NOMO-1 treated with DMSO at 0.1 percent for 48 hours (cell line): Measurements from ENCODE around the gene COPS6.
A peak's percentile ranks its signal among the peaks of the same experiment; 100 is the strongest.

ENCODE experiments used
- DNase-seq: peaks from one replicate; lab custom pipeline; 2025; ENCODE audit not compliant: unreplicated experiment; lab: John Stamatoyannopoulos, UW

COPS6 gene

DNA sequence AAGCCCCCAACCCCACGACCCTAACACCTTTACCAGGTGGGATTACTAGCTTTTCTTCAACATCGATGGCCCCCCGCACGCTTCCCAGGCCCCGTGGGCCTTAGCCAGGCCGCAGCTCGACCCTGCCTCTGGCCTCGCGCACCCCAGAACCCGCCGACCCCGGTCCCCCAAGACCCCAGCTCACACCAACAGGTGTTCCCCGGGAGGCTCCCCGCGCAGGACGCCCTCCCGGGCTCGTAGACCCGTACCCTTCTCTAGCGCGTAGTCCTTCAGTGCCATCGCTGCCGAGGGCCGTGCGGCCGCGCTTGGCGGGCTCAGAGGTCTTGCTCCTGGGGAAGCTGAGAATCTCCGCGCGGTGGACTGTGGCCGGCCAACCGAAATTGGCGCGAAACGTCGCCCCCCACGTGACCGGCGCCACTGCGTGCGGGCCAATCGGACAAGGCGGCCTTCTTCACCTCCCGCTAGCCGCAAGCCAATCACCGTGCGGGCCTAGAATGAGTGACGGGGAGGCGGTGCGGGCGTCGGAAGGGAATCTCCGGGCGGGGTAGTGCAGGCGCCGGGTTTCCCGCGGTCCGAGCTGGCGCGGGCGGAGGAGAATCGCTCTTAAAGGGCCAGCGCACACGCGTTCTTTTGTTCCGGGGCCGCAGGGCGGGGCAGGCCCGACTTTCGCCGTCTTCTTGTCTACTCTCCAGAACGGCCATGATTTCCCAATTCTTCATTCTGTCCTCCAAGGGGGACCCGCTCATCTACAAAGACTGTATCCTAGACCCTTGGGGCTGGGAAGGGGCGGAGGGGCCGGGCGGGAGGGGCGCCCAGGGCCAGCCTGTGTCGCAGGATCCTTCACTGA lies 12.5 kb downstream of the COPS6 start, which contains the start of the genes AP4M1 and MCM7:
Gene AP4M1, plus strand, starts transcription at position 628 of the 847 bp plus-strand sequence. Its CDS starts 72 bp downstream, at position 700.
Gene MCM7, minus strand, starts transcription at position 382 of the 847 bp plus-strand sequence. Its CDS starts 103 bp downstream, at position 279.
- peak; percentile 100 for DNase-seq

GRCh38 chr7:100102950-100103840 lies 14.4 kb downstream of the COPS6 start:
- DNase-seq = no peak

- no peak for DNase-seq
Observed at GRCh38 chr7:100105534-100105933, 16.8 kb downstream of the COPS6 start.

DNA sequence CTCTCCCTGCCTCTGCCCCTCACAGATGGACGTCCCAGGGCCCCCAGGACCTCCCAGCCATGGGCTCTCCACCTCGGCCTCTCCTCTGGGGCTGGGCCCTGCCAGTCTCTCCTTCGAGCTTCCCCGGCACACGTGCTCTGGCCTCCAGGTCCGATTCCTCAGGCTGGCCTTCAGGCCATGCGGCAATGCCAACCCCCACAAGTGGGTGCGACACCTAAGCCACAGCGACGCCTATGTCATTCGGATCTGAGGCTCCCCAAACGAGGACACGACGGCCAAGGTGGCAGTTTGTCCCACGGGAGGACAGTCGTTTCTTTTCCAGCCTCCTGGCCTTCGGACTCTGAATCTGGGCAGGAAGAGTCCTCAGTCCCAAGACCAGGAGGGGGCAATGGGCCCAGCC lies 17.9 kb downstream of the COPS6 start:
- no peak for DNase-seq

DNA sequence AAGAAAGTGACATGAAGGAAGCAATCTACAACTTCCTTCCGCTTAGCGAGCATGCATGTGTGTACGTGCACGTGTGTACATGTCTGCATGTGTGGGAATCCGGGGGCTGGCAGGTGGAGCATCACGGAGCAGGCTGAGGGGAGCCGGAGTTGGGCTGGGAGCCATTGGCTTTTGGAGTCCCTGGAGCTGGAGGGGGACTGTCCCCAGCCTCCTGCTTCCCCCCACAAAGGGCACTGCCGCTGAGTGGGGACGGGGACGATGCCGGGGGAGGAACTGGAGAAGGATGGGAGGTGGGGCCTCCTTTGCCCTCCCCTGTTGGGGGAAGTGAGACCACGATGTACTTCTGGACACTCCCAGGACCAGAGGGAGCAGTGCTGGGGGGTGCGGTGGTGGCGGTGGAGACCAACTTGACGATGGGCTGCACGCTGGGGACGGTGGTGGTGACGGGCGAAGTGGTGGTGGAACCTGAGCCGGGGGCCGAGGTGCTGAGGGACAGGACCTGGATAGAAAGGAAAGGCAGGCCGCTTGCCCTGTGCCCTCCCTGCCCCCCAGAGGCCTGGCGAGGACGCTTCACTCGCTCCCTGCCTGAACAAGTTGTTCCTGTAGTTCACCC lies 18.5 kb downstream of the COPS6 start:
- no peak for DNase-seq

DNA sequence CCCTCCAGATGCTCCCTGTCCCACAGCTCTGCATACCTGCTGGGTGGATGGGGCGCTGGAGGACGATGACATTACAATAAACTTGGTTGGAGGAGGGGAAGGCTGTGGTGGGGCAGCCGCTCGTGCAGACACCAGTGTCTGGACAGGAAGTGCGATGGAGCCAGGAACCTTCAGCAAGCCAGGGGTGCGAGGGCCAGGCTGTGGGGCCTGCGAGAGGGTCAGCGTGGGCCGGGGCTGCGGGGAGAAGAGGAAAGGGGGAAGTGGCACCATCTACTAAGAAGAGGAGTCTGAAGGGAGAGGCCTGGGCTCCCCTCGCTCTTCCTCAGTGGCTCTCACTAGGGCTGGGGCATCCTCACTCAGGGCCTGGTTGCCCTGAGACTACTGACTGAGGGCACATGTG lies 19.1 kb downstream of the COPS6 start:
- DNase-seq = no peak

GRCh38 chr7:100109521-100110163 lies 20.9 kb downstream of the COPS6 start:
- DNase-seq = no peak

GRCh38 chr7:100111156-100111555 lies 22.4 kb downstream of the COPS6 start:
- DNase-seq = no peak

GRCh38 chr7:100111914-100112313 lies 23.1 kb downstream of the COPS6 start:
- no peak for DNase-seq

- DNase-seq = no peak
Observed at GRCh38 chr7:100115026-100115425, 26.3 kb downstream of the COPS6 start.

DNA sequence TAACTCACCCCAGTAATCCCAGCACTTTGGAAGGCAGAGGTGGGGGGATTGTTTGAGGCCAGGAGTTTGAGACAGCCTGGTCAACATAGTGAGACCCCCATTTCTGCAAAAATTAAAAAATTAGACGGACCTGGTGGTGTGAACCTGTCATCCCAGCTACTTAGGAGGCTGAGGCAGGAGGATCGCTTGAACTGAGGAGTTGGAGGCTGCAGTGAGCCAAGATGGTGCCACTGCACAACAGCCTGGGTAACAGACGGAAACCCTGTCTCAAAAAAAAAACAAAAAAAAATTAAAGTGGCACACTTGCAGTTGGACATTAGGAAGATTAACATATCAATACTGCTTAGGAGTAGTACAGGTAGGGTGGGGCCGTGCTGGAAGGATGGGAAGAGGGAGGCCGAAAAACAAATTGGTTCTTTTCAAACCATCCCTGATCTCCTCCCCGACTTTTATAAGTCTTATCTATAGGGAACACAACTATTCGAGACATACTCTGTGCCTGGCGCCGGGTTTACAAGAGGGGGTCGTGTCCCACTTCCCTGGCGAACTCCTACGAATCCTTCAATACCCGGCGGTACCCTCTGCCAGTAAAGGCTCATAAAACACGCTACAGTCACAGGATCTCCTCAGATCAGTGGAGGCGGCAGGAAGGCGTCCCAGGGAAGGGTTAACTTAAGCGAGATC lies 29.8 kb downstream of the COPS6 start:
- no peak for DNase-seq

DNA sequence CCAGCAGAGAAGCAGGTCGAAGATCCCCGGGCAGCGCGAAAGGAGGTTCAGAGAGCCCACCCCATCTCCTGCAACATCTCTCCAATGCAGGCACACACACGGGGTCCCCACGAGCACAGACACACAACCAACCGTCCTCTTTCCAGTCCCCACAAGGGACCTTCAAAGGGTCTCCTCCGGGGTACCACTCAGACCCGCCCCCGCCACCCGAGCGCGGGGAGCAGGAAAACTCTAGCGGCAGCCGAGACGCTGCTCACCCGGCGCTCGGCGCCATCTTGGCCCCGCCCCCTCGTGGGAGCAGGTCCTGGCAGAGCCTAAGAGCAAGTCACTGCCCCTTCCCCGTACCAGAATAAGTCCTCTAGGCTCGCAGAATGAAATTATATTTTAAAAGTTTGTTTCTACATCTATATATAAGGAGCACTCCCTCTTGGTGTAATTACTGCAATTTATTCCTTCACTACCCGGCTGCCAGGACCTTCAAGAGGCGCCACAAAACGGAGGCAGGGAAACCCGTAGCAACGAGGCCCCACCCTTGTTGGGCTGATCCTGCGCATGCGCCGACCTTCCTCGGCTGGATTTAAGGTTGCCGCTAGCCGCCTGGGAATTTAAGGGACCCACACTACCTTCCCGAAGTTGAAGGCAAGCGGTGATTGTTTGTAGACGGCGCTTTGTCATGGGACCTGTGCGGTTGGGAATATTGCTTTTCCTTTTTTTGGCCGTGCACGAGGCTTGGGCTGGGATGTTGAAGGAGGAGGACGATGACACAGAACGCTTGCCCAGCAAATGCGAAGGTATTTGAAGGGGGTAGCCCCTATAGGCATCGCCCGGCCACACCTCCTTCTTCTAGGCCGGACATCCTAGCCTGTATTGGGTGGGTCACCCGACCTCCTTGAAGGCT lies 30.6 kb downstream of the COPS6 start, which contains the start of the genes CNPY4 and TAF6:
Gene CNPY4, plus strand, starts transcription at position 563 of the 898 bp plus-strand sequence. Its CDS starts 111 bp downstream, at position 674.
Gene TAF6, minus strand, starts transcription at position 287 of the 898 bp plus-strand sequence. CDS start 5,149 bp downstream, outside the sequence.
- DNase-seq = peak; percentile 97

- DNase-seq = peak; percentile 69
Observed at GRCh38 chr7:100119970-100120732, 31.4 kb downstream of the COPS6 start.

DNA sequence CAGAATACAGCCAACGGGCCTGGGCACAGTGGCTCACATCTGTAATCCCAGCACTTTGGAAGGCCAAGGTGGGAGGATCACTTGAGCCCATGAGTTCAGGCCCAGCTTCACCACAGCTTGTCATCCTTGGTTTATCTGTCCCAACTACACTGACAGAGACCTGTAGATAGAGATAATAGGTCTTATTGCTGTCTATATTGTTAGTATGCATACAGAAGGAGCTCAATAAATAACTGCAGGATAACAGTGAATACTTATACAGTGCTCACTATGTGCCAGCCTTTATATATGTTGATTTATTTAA lies 31.9 kb downstream of the COPS6 start:
- DNase-seq = no peak

DNA sequence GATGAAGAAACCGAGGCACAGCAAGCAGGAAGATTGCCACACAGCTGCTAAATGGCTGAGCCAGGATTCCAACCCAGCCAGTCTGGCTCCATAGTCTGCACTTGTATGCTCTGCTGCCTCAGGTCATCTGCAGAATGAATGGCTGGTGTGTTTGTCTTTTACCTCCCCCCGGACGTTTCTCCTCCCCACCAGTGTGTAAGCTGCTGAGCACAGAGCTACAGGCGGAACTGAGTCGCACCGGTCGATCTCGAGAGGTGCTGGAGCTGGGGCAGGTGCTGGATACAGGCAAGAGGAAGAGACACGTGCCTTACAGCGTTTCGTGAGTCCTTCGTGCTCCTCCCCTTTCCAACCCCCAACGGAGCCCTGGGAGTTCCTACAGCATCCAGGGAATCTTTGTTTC lies 33.3 kb downstream of the COPS6 start:
- DNase-seq = no peak

DNA sequence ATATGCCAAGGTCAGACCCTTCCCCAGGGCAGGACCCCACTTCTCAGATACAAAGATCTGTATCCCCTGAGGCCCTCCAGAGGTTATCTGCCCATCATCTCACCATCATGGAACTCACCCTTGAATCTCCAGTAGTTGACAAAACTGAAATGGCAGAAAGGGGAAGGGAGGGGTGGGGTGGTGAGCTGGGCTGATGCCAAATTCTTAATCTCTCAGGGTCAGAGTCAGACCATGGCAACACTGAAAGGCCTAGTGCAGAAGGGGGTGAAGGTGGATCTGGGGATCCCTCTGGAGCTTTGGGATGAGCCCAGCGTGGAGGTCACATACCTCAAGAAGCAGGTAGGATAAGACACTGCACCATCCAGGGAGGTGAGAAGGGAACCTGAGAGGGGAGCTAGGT lies 33.8 kb downstream of the COPS6 start:
- DNase-seq = no peak

GRCh38 chr7:100124301-100125230 lies 35.8 kb downstream of the COPS6 start:
- DNase-seq = no peak
